OCI-LY7 (cell line): ENCODE results near the gene JPH3.

Source experiments
- EZH2phosphoT487 ChIP-seq: fragments of 200-600 bp; sonication (generic); IDR thresholded peaks from 2 replicates; pipeline ENCODE4 v1.6.1; 2018; ENCODE audit warnings: low read depth, borderline replicate concordance, mild to moderate bottlenecking, mixed run types, antibody characterized with exemption, low read length, moderate library complexity, mixed read lengths
- TF ChIP-seq, protein P1 (sequence below): fragments of 200-600 bp; sonication (generic); conservative IDR thresholded peaks from 2 replicates; pipeline ENCODE4 v1.5.1; 2014; ENCODE audit warnings: mild to moderate bottlenecking, antibody characterized with exemption, low read length, moderate library complexity, mixed read lengths

DNA sequence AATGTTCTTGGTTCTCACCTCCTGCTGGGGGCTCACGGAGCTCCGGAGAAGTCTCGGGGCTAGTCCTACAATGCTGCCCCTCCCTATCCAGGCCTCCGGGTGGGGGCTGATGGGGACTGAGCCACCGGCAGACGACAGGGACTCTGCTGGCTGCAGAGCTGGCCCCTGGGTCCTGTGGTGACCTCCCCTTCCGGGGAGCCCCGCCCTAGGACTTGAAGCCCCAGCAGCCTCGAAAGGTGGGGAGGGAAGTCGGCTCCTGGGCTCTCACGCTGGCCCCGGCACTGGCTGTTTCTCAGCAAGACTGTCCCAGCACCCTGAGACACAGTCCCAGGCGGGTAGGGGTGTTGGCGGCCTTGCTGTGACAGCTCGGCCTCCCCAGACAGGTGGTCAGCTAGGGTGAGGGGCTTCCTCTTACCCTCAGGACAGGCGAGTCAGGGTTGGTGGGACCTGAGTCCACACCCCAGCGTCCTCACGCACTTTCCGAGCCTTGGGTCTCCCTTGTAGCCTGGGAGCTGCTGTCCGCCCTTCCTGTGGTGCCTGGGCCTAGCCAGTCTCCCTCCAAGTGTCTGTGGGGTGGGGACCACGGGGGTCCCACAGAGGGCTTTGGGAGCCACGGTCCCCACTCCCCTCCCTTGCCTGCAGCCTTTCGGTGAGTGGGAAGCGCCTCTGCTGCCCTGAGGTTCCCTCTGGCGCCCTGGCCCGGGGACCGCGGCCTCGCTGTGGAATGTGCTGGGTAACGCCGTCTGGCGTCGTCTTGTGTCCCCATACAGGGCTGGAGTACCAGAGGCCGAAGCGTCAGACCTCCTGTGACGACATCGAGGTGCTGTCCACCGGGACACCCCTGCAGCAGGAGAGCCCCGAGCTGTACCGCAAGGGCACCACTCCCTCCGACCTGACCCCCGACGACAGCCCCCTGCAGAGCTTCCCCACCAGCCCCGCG is 86.8 kb downstream of the JPH3 start:
- TF ChIP-seq, protein P1, sequence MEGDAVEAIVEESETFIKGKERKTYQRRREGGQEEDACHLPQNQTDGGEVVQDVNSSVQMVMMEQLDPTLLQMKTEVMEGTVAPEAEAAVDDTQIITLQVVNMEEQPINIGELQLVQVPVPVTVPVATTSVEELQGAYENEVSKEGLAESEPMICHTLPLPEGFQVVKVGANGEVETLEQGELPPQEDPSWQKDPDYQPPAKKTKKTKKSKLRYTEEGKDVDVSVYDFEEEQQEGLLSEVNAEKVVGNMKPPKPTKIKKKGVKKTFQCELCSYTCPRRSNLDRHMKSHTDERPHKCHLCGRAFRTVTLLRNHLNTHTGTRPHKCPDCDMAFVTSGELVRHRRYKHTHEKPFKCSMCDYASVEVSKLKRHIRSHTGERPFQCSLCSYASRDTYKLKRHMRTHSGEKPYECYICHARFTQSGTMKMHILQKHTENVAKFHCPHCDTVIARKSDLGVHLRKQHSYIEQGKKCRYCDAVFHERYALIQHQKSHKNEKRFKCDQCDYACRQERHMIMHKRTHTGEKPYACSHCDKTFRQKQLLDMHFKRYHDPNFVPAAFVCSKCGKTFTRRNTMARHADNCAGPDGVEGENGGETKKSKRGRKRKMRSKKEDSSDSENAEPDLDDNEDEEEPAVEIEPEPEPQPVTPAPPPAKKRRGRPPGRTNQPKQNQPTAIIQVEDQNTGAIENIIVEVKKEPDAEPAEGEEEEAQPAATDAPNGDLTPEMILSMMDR, result no peak
- no peak for TF ChIP-seq EZH2phosphoT487
